ENCODE data around the gene SCEL.
"Not testable (repeated sequence)": the region's sequence is repeated elsewhere in the genome, so short reads cannot be mapped to it uniquely, and the experiment has no call there.

The SCEL gene

DNA sequence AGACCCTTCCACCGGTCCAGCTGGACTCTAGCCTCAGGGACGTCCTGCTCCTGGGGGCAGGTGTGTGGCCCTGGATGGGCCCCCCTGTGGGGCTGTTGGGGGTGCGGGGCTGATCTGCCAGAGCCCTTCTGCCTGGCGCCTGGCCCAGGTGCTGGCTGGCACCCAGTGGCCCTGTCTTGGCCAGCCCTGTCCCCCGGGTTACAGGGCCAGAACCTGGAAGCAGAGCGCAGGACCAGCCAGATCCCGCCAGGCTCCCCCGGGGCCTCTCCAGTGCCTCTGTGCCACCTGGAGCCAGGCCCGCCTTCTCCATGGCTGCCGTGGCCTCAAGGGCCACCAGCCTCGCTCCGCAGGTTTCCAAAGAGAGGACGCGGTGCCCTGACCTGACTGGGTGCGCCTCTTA, 127.3 kb downstream of the SCEL start:
- DNase-seq (ENCODE audit: low spot score), result not testable (repeated sequence)

DNA sequence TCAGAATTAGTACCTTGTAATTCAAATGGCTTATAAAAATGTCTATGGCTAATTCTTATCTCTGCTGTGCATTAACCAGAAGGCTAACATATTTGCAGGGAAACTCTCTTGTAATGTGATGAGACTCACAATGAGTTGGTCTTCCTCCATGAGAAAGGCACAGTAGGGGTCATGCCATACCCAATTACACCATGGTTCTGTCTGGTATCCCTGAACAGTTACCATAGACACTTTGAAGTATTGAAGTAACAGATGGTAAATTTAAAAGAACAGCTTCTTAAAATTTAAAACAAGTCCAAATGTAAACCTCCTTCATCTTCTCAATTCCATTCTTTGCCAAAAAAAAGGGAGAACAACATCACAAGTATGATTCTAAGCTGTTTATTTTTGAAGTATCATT, 139.3 kb downstream of the SCEL start:
- no peak for DNase-seq (ENCODE audit: low spot score)

DNA sequence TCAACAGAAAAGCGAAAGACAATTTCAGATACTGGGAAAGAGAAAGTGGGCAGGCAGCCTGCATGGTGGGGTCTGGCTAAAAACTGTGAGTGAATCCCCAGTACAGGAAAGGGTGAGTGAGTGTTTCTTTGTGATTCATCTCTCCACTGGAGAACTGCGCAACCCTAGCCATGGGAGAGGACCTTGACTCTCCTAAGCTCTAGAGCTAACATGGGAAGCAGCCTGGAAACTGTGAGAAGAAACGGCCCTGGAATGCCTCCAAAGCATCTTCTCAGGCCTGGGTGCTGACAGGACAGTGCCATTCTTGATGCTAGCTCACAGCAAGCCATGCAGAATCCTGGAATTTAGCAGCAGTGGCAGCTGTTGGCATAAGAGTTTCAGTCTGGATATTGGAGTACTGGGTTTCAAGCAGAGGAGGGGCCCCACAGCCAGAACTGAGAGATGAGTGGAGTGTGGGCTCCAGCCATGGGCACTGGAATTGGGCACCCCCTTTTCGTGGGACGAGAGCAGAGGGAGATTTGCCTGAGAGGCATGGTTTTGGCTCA, 143.3 kb downstream of the SCEL start:
- no peak for DNase-seq (ENCODE audit: low spot score)

DNA sequence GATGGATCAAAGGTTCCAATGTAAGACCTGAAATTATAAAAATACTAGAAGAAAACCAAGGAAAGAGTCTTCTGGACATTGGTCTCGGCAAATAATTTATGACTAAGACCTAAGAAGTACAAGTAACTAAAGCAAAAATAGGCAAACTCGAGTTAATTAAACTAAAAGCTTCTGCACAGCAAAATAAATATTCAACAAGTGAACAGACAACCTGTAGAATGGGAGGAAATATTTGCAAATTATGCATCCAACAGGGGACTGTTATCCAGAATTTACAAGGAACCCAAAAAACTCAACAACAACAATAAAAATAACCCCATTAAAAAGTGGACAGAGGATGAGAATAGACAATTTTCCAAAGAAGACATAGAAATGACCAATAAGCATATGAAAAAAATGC, 152.3 kb downstream of the SCEL start:
- DNase-seq (ENCODE audit: low spot score), result no peak

DNA sequence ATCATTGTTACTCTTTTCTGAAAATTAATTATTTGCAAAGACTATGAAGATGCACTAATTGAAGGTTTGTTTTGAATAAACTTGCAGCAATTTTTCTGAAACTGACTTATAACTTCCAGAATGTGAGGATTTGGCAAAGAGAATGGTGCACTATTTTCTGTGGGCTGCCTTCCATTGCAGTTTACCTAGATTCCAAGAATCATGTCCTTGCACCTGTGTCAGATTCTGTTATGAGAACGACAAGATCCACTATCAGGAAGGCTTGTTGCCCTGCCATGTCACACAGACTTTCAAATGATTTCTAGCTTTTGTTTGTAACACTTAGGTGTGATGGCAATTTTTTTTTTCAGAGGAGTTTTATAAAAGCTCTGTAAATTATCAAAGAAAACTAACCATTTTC, 156.4 kb downstream of the SCEL start:
- DNase-seq (ENCODE audit: low spot score), result no peak

DNA sequence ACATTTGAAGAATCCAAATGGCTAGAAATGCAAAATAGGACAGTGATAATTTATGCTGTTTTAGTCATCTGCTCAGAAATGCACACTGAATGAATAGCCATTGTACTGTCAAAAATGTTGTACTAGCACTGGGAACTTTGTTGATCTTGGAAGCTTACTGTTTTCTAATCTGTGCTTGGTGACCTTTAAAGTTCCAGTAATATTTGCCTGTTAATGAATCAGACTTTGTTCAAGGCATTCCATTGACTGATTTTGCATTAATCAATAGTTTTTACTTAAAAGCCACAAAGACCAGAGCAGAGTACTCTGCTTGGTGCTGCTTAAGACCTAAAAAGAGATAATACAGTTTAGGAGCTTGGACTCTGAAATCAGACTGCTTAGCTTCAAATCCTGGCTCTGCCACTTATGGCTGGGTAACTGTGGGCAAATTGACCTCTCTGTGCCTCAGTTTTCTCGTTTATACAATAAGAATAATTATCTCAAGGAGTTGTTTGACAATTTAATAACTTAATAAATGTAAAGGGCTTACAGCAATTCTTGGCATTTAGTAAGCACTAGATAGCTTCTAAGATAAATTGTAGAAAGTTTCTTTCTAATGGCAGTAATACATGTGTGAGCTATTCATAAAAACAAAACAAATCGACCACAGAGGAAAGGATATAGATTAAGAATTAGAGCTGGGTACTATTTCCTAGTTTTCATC, 157.4 kb downstream of the SCEL start:
- DNase-seq (ENCODE audit: low spot score), result no peak

DNA sequence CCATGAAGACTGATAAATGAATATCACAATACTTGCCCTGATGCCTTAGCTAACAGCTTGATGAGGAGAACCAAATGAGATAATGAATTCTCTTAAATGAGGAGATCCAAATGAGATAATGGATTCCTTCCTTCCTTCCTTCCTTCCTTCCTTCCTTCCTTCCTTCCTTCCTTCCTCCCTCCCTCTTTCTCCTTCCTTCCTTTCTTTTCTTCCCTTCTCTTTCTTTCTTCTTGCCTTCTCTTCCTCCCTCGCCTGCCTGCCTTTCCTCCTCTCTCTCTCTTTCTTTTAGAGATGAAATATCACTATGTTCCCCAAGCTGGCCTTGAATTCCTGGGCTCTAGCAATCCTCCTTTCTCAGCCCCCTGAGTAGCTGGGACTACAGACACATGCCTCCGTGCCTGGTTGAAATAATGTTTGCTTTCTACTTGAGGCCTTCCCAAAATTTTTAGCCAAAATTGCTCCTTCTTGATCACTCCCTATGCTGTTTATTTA, 158.0 kb downstream of the SCEL start:
- no peak for DNase-seq (ENCODE audit: low spot score)
